Fibroblast of lung (primary cell): ENCODE measurements around the gene PDE3A. TPM values are rescaled to one million over a fixed set of nuclear protein-coding genes. Genes with fewer than 3 reads are reported as not detected.

ENCODE experiments used
- DNase-seq, 2 donors: peaks; one replicate each; pipeline versions ENCODE4 v3.0.0 to v3.0.0-alpha.2; 2010; ENCODE audit warnings: low read depth in 2 of 2
- H2AFZ ChIP-seq: 2 replicates; pipeline ENCODE4 v1.5.1; 2012; ENCODE audit warnings: low read length, control low read depth, inconsistent platforms
- H3K27ac ChIP-seq: 2 replicates; pipeline ENCODE4 v1.5.1; 2011; ENCODE audit warnings: low read length, control low read depth; ENCODE audit not compliant: insufficient read depth
- H3K27me3 ChIP-seq: 2 replicates; pipeline ENCODE4 v1.5.1; 2011; ENCODE audit warnings: mild to moderate bottlenecking, low read length; ENCODE audit not compliant: control insufficient read depth, insufficient read depth
- H3K36me3 ChIP-seq: 2 replicates; pipeline ENCODE4 v1.5.1; 2011; ENCODE audit warnings: low read length; ENCODE audit not compliant: control insufficient read depth, insufficient read depth
- H3K4me1 ChIP-seq: 2 replicates; pipeline ENCODE4 v1.5.1; 2011; ENCODE audit warnings: low read length; ENCODE audit not compliant: control insufficient read depth, insufficient read depth; ENCODE audit errors: extremely low read depth
- H3K4me2 ChIP-seq: 2 replicates; pipeline ENCODE4 v1.5.1; 2011; ENCODE audit warnings: low read length, control low read depth; ENCODE audit not compliant: insufficient read depth; ENCODE audit errors: extremely low read depth
- H3K4me3 ChIP-seq, 4 experiments: fragments of 200-600 bp in 1 of 4; sonication (generic) in 1 of 4; replicated peaks in 1 of 4; 2 replicates each; pipeline ENCODE4 v1.5.1; 2011 to 2016; ENCODE audit warnings: low read length in 4 of 4, low read depth in 3 of 4, mild to moderate bottlenecking in 3 of 4, control low read depth in 2 of 4, inconsistent platforms in 1 of 4, mixed read lengths in 1 of 4; ENCODE audit not compliant: insufficient read depth in 1 of 4; ENCODE audit errors: control extremely low read depth in 1 of 4
- H3K79me2 ChIP-seq: 2 replicates; pipeline ENCODE4 v1.5.1; 2012; ENCODE audit warnings: mild to moderate bottlenecking, low read length, inconsistent platforms; ENCODE audit not compliant: control insufficient read depth, insufficient read depth
- H3K9ac ChIP-seq: 2 replicates; pipeline ENCODE4 v1.5.1; 2011; ENCODE audit warnings: mild to moderate bottlenecking, low read length, control low read depth; ENCODE audit not compliant: insufficient read depth
- H3K9me3 ChIP-seq: 2 replicates; pipeline ENCODE4 v1.5.1; 2012; ENCODE audit warnings: low read depth, low read length; ENCODE audit not compliant: control insufficient read depth, insufficient read depth
- H4K20me1 ChIP-seq: 2 replicates; pipeline ENCODE4 v1.5.1; 2011; ENCODE audit warnings: low read length; ENCODE audit not compliant: control insufficient read depth, insufficient read depth; ENCODE audit errors: extremely low read depth
- CTCF ChIP-seq, 2 donors: IDR thresholded peaks in 1 of 2; conservative IDR thresholded peaks in 1 of 2; 1 replicate in 1 of 2; 2 replicates in 1 of 2; pipeline ENCODE4 v1.5.1; 2011 to 2012; ENCODE audit warnings: low read length in 2 of 2, control low read depth in 1 of 2, inconsistent platforms in 1 of 2, low read depth in 1 of 2, mild to moderate bottlenecking in 1 of 2
- EZH2 ChIP-seq: IDR thresholded peaks from 2 replicates; pipeline ENCODE4 v1.5.1; 2012; ENCODE audit warnings: low read length, control low read depth, mild to moderate bottlenecking; ENCODE audit errors: missing control alignments
- polyA plus RNA-seq, 2 donors: library from polyadenylated mRNA; depleted of rRNA in 1 of 2; stranded (reverse) in 1 of 2; unstranded in 1 of 2; fragments of >200 nt; gene quantifications; 2 replicates each; pipeline ENCODE4 v1.2.1, GENCODE V29; 2011 to 2012; ENCODE audit warnings: missing spikeins in 1 of 2
- total RNA-seq: library from RNA; depleted of rRNA; stranded (reverse); fragments of >200 nt; gene quantifications from 2 replicates; pipeline ENCODE4 v1.2.1, GENCODE V29; 2014

Gene PDE3A
- total and polyA plus RNA-seq, 2 donors (not counting 1 experiment from before 2014, with no cell fraction given), result 0.17 to 2.7 TPM

GRCh38 chr12:20356048-20356447 lies 12.3 kb upstream of the PDE3A start:
- Histone ChIP-seq H3K4me3 (no peak overlapping the region), H3K36me3 (no peaks in the 10 kb centered on the region), H3K79me2 (no peaks in the 10 kb centered on the region), H3K27ac (no peak overlapping the region), H2AFZ (no peak overlapping the region), H3K4me2 (no peak overlapping the region), H4K20me1 (no peaks in the 10 kb centered on the region), H3K9ac (no peak overlapping the region), H3K4me1 (no peaks in the 10 kb centered on the region), H3K27me3 (no peaks in the 10 kb centered on the region), H3K9me3 (no peaks in the 10 kb centered on the region)
- no peak for DNase-seq
- no peak for TF ChIP-seq CTCF (conservative IDR thresholded peaks at IDR 0.05 in 1 of 2, IDR thresholded peaks at IDR 0.05 in 1 of 2; ENCODE audit: low read depth in 1 of 2, low read length in 2 of 2)
- no peak for TF ChIP-seq EZH2

- Histone ChIP-seq H3K4me3 (no peak overlapping the region), H3K27me3 (no peaks in the 10 kb centered on the region), H3K9ac (no peak overlapping the region), H3K9me3 (no peaks in the 10 kb centered on the region), H3K36me3 (no peaks in the 10 kb centered on the region), H3K27ac (no peak overlapping the region), H2AFZ (no peak overlapping the region), H3K4me1 (no peaks in the 10 kb centered on the region), H4K20me1 (no peaks in the 10 kb centered on the region), H3K4me2 (no peak overlapping the region), H3K79me2 (no peaks in the 10 kb centered on the region)
- TF ChIP-seq EZH2 (no peak), CTCF (conservative IDR thresholded peaks at IDR 0.05 in 1 of 2, IDR thresholded peaks at IDR 0.05 in 1 of 2; ENCODE audit: low read depth in 1 of 2, low read length in 2 of 2) (no peak)
- no peak for DNase-seq
Measured at GRCh38 chr12:20360407-20360806, 7.9 kb upstream of the PDE3A start.

GRCh38 chr12:20361416-20361815 lies 6.9 kb upstream of the PDE3A start:
- Histone ChIP-seq H3K79me2 (no peaks in the 10 kb centered on the region), H3K27me3 (no peaks in the 10 kb centered on the region), H2AFZ (no peak overlapping the region), H3K4me1 (no peaks in the 10 kb centered on the region), H4K20me1 (no peaks in the 10 kb centered on the region), H3K36me3 (no peaks in the 10 kb centered on the region), H3K4me2 (no peak overlapping the region), H3K9ac (no peak overlapping the region), H3K27ac (no peak overlapping the region), H3K9me3 (no peaks in the 10 kb centered on the region), H3K4me3 (no peak overlapping the region)
- DNase-seq, result no peak
- TF ChIP-seq EZH2, result no peak
- TF ChIP-seq CTCF (conservative IDR thresholded peaks at IDR 0.05 in 1 of 2, IDR thresholded peaks at IDR 0.05 in 1 of 2; ENCODE audit: low read depth in 1 of 2, low read length in 2 of 2), result no peak
